Smooth muscle cell (in vitro differentiated cells): ENCODE results near the gene WBP1. TPM values are rescaled to one million over a fixed set of nuclear protein-coding genes. Genes with fewer than 3 reads are reported as not detected.

Source experiments
- DNase-seq: peaks from one replicate; lab custom pipeline; 2025; ENCODE audit not compliant: unreplicated experiment; lab: John Stamatoyannopoulos, UW
- H2AFZ ChIP-seq: fragments of 200-600 bp; sonication (generic); 2 replicates; pipeline ENCODE4 v1.6.0; 2016; ENCODE audit warnings: antibody characterized with exemption, low read depth, mild to moderate bottlenecking
- H3F3A ChIP-seq: fragments of 200-600 bp; sonication (generic); 2 replicates; pipeline ENCODE4 v1.6.0; 2017; ENCODE audit warnings: antibody characterized with exemption, low read depth
- H3K27ac ChIP-seq: fragments of 200-600 bp; sonication (generic); 2 replicates; pipeline ENCODE4 v1.5.1; 2016; ENCODE audit warnings: low read depth, mild to moderate bottlenecking
- H3K27me3 ChIP-seq: fragments of 200-600 bp; sonication (generic); 2 replicates; pipeline ENCODE4 v1.6.1; 2016; ENCODE audit warnings: low read depth, mild to moderate bottlenecking
- H3K36me3 ChIP-seq: fragments of 200-600 bp; sonication (generic); 2 replicates; pipeline ENCODE4 v1.5.1; 2016; ENCODE audit warnings: low read depth
- H3K4me1 ChIP-seq: fragments of 200-600 bp; sonication (generic); 2 replicates; pipeline ENCODE4 v1.5.1; 2016; ENCODE audit warnings: low read depth
- H3K4me2 ChIP-seq: fragments of 200-600 bp; sonication (generic); 2 replicates; pipeline ENCODE4 v1.6.0; 2016; ENCODE audit warnings: mild to moderate bottlenecking
- H3K4me3 ChIP-seq: fragments of 200-600 bp; sonication (generic); 2 replicates; pipeline ENCODE4 v1.5.1; 2016; ENCODE audit warnings: mild to moderate bottlenecking
- H3K79me2 ChIP-seq: fragments of 200-600 bp; sonication (generic); 2 replicates; pipeline ENCODE4 v1.6.0; 2016; ENCODE audit warnings: low read depth, mild to moderate bottlenecking
- H3K9ac ChIP-seq: fragments of 200-600 bp; sonication (generic); 2 replicates; pipeline ENCODE4 v1.6.0; 2016; ENCODE audit warnings: low read depth
- H3K9me3 ChIP-seq: fragments of 200-600 bp; sonication (generic); replicated peaks from 2 replicates; pipeline ENCODE4 v1.5.1; 2016; ENCODE audit warnings: low read depth
- H4K20me1 ChIP-seq: fragments of 200-600 bp; sonication (generic); 2 replicates; pipeline ENCODE4 v1.6.0; 2016; ENCODE audit warnings: low read depth
- CTCF ChIP-seq: fragments of 200-600 bp; sonication (generic); IDR thresholded peaks from 2 replicates; pipeline ENCODE4 v1.5.1; 2017; ENCODE audit warnings: borderline replicate concordance, mild to moderate bottlenecking, antibody characterized with exemption; ENCODE audit not compliant: insufficient read depth, poor library complexity, severe bottlenecking
- WGBS: methylation state at CpG from one replicate; pipeline ENCODE4 v1.1.7; 2016; ENCODE audit warnings: low lambda C conversion rate; 5-methylcytosine and 5-hydroxymethylcytosine counted together
- polyA plus RNA-seq: library from polyadenylated mRNA; unstranded; fragments of >200 nt; fragmentation: Nextera tagmentation; extraction: Ambion mirVana; gene quantifications from 2 replicates; pipeline ENCODE4 v1.2.1, GENCODE V29; 2016
- total RNA-seq: library from RNA; depleted of rRNA; stranded (reverse); fragments of >200 nt; gene quantifications from 2 replicates; pipeline ENCODE4 v1.2.3, GENCODE V29; 2014

WBP1 gene
- total and polyA plus RNA-seq, 2 experiments from 2014 or later, result 90.8 to 117 TPM

- no peak for DNase-seq
- 92% methylated on average over 9 of the region's 9 CpGs for WGBS
- no peaks in the 10 kb centered on the region for H3F3A ChIP-seq
- peaks cover 12% of the 10 kb centered on the region for H3K79me2 ChIP-seq
- H2AFZ ChIP-seq, result no peak overlapping the region
- TF ChIP-seq CTCF, result no peak
- no peaks in the 10 kb centered on the region for H3K4me1 ChIP-seq
- no peak overlapping the region for H3K4me2 ChIP-seq
- H3K36me3 ChIP-seq, result no peaks in the 10 kb centered on the region
- no peak overlapping the region for H3K9ac ChIP-seq
- no peak overlapping the region for H3K27ac ChIP-seq
- no peaks in the 10 kb centered on the region for H4K20me1 ChIP-seq
- no peaks in the 10 kb centered on the region for H3K27me3 ChIP-seq
- H3K9me3 ChIP-seq, result no peaks in the 10 kb centered on the region
- H3K4me3 ChIP-seq, result no peak overlapping the region
Measured at GRCh38 chr2:74488643-74489481, 30.6 kb downstream of the WBP1 start.

GRCh38 chr2:74489906-74490305 is 31.7 kb downstream of the WBP1 start:
- Histone ChIP-seq H3K27me3 (no peaks in the 10 kb centered on the region), H3K79me2 (peaks cover 2% of the 10 kb centered on the region), H2AFZ (no peak overlapping the region), H3F3A (no peaks in the 10 kb centered on the region), H4K20me1 (no peaks in the 10 kb centered on the region), H3K36me3 (no peaks in the 10 kb centered on the region), H3K27ac (no peak overlapping the region), H3K4me3 (no peak overlapping the region), H3K4me2 (no peak overlapping the region), H3K9ac (no peak overlapping the region), H3K4me1 (no peaks in the 10 kb centered on the region), H3K9me3 (no peaks in the 10 kb centered on the region)
- no peak for DNase-seq
- 97% methylated on average over 8 of the region's 9 CpGs for WGBS
- TF ChIP-seq CTCF, result no peak

GRCh38 chr2:74491648-74492544 is 33.7 kb downstream of the WBP1 start:
- Histone ChIP-seq H4K20me1 (no peaks in the 10 kb centered on the region), H3K36me3 (no peaks in the 10 kb centered on the region), H2AFZ (no peak overlapping the region), H3K9ac (no peak overlapping the region), H3K27ac (no peak overlapping the region), H3K4me1 (no peaks in the 10 kb centered on the region), H3F3A (peaks cover 5% of the 10 kb centered on the region), H3K79me2 (no peaks in the 10 kb centered on the region), H3K4me3 (no peak overlapping the region), H3K9me3 (no peaks in the 10 kb centered on the region), H3K27me3 (peaks cover 2% of the 10 kb centered on the region), H3K4me2 (no peak overlapping the region)
- 95% methylated on average over 12 of the region's 12 CpGs for WGBS
- no peak for TF ChIP-seq CTCF
- DNase-seq, result no peak
